Measurements from ENCODE around the gene GPR45.

GPR45 gene, protein sequence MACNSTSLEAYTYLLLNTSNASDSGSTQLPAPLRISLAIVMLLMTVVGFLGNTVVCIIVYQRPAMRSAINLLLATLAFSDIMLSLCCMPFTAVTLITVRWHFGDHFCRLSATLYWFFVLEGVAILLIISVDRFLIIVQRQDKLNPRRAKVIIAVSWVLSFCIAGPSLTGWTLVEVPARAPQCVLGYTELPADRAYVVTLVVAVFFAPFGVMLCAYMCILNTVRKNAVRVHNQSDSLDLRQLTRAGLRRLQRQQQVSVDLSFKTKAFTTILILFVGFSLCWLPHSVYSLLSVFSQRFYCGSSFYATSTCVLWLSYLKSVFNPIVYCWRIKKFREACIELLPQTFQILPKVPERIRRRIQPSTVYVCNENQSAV

DNA sequence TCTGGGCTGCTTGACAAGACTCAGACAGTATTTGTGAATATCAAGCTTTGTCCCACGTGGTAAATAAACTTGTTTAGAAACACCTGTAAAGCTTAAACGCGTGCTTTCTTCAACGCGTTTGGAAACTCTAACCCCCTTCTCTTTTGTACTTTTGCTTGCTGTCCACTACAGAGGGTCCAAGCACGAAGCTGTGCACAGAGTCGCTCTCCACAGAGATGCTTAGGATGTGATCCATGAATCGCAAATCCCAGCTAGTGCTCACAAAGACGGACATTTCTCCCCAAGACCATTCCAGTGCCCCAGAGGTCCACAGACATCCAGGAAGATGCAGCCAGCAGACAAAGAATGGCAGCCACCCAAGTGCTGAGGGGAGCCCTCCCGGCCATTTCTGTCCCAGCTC, at the start of gene GPR45:
Gene GPR45, plus strand, starts transcription at position 301 of the 400 bp plus-strand sequence. CDS start 116 bp downstream, outside the sequence.
- in situ Hi-C loops (cut with MboI; ENCODE audit: low sequenced_read_pairs), result no loop called here

GRCh38 chr2:105194022-105194675, 47.4 kb upstream of the GPR45 start:
- in situ Hi-C loops (cut with MboI; ENCODE audit: low sequenced_read_pairs), result no loop called here

GRCh38 chr2:105196651-105197050, 44.9 kb upstream of the GPR45 start:
- in situ Hi-C loops (cut with MboI; ENCODE audit: low sequenced_read_pairs), result no loop called here

DNA sequence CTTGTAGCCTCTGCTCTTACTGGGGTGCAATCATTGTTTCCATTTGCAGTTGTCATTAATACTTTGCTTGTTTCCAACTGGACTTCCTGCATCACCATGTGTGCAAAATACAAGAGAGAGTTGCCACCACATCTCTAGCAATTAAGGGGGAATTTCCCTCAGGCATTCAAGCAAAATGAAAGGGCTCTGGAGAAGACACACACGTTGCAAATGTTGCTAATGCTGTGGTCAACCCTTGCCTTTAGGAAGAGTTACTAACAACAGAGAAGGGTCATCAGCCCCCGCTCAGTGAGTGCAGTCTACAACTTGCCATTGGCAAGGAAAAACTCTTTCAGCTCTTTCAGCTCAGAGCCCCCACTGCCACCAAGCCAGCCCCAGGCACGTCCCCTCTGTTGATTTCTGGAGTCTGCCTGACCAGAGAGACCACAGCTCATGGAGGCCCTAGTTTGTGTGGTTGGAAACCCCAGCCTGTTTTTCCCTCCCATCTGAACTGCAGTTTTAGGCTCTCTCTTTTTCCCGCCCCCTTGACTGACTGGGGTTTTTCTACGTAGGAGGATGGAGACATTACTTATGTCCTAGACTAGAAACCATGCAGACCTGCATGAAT, 25.9 kb upstream of the GPR45 start:
- in situ Hi-C loops (cut with MboI; ENCODE audit: low sequenced_read_pairs), result no loop called here

DNA sequence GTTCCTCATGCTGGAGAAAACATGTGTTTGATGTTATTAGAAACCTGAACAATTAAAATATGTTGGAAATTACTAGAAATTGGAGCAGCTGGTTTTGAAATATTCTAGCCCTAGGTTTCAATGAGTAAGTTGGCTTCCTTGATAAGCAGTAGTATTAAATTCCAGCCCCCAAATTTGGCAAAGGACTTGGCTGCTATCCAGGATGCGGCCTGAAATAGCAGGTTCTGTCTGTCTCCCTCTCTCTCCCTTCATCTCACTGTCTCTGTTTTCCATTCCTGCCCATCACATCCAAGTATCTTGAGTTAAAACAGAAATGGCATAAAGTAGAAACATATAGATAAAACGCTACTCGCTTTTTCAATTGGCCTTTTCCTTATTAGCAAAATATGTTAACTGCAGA, 20.9 kb upstream of the GPR45 start:
- in situ Hi-C loops (cut with MboI; ENCODE audit: low sequenced_read_pairs), result no loop called here

DNA sequence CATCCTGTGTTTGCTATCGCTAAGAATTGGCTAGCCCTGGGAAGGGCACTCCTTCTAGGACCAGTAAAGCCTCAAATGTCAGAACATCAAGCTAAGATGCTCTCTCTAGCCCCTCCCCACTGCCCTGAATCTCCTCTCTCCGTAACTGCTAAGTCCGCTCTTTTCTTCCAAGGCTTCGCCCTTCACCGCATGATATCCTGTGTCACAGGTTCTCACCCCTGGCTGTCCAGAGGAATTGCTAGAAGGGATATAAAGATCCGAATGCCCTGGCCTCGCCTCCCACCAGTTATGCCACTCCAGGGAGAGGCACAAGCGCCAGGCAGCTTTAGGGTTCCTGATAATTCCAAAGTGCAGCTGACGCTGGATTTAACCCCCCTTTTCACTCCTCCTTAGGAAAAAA, 17.1 kb upstream of the GPR45 start:
- in situ Hi-C loops (cut with MboI; ENCODE audit: low sequenced_read_pairs), result no loop called here

DNA sequence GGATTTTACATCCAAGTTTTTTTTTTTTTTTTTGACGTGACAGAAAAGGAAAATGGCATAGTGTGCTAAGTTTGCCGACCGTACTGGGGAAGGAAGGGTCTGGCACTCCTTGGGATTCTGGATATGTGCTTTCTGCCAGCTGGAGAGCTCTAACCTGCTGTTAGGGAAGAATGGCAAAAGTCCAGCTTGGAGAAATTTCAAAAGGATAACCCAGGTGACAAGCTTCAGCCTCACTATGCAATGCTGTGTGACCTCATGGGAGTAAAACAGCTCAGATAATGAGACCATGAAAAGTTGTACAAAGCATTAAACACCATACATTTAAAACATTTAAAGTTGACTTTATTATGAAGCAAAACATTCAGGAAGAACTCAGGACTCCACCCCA, 10.3 kb upstream of the GPR45 start:
- in situ Hi-C loops (cut with MboI; ENCODE audit: low sequenced_read_pairs), result loop anchor here (10.0 kb wide), 1 partner anchor 116 kb away; no protein-coding TSS in a partner anchor

GRCh38 chr2:105235388-105236059, 6.0 kb upstream of the GPR45 start:
- in situ Hi-C loops (cut with MboI; ENCODE audit: low sequenced_read_pairs), result loop anchor here (10.0 kb wide), 1 partner anchor 121 kb away; no protein-coding TSS in a partner anchor

DNA sequence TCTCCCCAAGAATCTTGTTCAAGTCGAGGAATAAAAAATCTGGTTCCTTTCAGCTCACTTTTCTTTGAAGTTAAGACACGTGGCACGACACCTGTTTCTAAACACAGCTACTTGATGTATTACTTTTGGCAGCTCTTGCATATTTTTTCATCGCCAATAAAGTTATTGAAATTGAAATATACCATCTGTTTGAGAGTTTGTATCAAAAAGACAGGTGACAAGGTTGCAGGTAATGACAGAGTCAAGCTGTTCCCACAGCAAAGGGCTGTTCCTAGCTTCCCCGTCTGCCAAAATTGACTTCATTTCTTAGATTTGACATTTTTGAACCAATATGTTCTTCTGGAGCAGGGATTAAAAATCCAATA, 5.5 kb upstream of the GPR45 start:
- in situ Hi-C loops (cut with MboI; ENCODE audit: low sequenced_read_pairs), result loop anchor here (10.0 kb wide), 1 partner anchor 121 kb away; no protein-coding TSS in a partner anchor

GRCh38 chr2:105237045-105237765, 4.3 kb upstream of the GPR45 start:
- in situ Hi-C loops (cut with MboI; ENCODE audit: low sequenced_read_pairs), result loop anchor here (10.0 kb wide), 1 partner anchor 122 kb away; no protein-coding TSS in a partner anchor

GRCh38 chr2:105238664-105239240, 2.8 kb upstream of the GPR45 start:
- in situ Hi-C loops (cut with MboI; ENCODE audit: low sequenced_read_pairs), result loop anchor here (10.0 kb wide), 1 partner anchor 124 kb away; no protein-coding TSS in a partner anchor

DNA sequence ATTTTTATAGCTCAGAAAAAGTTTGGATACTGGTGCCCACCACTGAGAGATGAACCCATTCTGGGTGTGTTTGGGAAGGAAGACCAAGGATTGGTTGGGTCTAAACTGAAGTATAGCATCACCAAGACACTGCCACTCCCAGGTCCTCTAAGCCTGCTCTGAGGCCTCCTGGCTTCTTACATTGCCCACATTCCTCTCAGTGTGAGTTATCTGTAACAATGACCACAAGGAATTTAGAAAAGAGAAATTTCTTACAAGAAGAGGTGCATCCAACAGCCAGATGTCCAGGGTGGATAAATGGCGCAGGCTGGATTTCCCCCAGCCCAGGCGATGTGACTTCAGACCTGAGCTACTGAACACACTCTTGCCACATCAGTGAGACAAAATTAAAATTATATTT, 1.6 kb upstream of the GPR45 start:
- in situ Hi-C loops (cut with MboI; ENCODE audit: low sequenced_read_pairs), result loop anchor here (10.0 kb wide), 1 partner anchor 125 kb away; no protein-coding TSS in a partner anchor

DNA sequence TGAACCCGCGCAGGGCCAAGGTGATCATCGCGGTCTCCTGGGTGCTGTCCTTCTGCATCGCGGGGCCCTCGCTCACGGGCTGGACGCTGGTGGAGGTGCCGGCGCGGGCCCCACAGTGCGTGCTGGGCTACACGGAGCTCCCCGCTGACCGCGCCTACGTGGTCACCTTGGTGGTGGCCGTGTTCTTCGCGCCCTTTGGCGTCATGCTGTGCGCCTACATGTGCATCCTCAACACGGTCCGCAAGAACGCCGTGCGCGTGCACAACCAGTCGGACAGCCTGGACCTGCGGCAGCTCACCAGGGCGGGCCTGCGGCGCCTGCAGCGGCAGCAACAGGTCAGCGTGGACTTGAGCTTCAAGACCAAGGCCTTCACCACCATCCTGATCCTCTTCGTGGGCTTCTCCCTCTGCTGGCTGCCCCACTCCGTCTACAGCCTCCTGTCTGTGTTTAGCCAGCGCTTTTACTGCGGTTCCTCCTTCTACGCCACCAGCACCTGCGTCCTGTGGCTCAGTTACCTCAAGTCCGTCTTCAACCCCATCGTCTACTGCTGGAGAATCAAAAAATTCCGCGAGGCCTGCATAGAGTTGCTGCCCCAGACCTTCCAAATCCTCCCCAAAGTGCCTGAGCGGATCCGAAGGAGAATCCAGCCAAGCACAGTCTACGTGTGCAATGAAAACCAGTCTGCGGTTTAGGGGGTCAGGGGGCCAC, 897 bp downstream of the GPR45 start:
- in situ Hi-C loops (cut with MboI; ENCODE audit: low sequenced_read_pairs), result no loop called here

DNA sequence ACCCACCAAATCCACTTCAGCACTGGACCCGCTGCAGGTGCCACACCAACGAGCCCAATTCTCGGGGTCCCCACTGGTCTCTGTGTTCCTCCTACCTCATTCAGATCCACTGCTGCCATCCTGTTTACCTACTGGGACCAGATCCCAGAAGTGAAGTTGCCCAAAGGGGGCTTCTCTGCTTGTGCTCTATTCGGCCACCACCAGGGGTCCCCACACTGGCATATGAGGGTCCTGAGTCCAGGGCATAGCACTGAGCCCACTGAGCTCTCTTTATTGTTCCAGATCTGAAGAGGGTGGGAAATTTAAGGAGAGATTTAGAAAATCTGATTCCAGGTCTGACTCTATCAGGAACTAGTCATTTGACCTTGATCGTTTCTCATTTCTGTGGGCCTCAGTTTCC, 2.4 kb downstream of the GPR45 start:
- in situ Hi-C loops (cut with MboI; ENCODE audit: low sequenced_read_pairs), result no loop called here

DNA sequence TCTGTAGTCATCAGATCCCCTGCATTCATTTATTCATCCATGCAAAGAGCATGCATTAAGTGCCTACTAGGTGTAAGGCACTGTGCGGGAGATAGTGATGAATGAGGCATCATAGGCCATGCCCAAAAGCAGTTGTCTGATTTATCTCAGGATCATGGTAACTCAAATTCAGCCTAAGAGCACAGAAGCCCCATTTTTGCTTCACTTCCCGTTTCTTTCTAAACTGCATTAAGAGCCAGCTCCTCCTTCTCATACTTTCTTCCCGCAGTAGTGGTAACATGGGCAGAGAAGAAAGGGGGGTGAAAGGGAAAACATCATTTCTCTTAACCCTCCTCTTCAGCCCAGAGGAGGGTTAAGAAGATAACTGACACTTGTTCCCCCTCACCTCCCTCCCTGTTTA, 2.9 kb downstream of the GPR45 start:
- in situ Hi-C loops (cut with MboI; ENCODE audit: low sequenced_read_pairs), result no loop called here

GRCh38 chr2:105248316-105249070, 7.0 kb downstream of the GPR45 start:
- in situ Hi-C loops (cut with MboI; ENCODE audit: low sequenced_read_pairs), result no loop called here

- in situ Hi-C loops (cut with MboI; ENCODE audit: low sequenced_read_pairs), result no loop called here
Observed at GRCh38 chr2:105249181-105249580, 7.6 kb downstream of the GPR45 start.

- in situ Hi-C loops (cut with MboI; ENCODE audit: low sequenced_read_pairs), result no loop called here
Observed at GRCh38 chr2:105249891-105250290, 8.3 kb downstream of the GPR45 start.
